Measurements from ENCODE around the gene BMAL2. TPM values are rescaled to one million over a fixed set of nuclear protein-coding genes. Genes with fewer than 3 reads are reported as not detected.

The BMAL2 gene
- total RNA-seq, 4 donors from 2014 or later: 0.63 to 3.2 (median 0.68) TPM

GRCh38 chr12:27347779-27348178, 15.1 kb downstream of the BMAL2 start:
- 57 to 77% methylated on average over 2 of the region's 2 CpGs for WGBS, 2 donors
- Histone ChIP-seq H3K27me3 (no peaks in the 10 kb centered on the region), H3K36me3 (no peaks in the 10 kb centered on the region), H3K4me1 (no peaks in the 10 kb centered on the region), H3K9me3 (no peaks in the 10 kb centered on the region), H3K4me3 (replicated peaks in 1 of 3) (no peak overlapping the region), H3K27ac (no peak overlapping the region)
- intact Hi-C loops (cut with DNase I): no loop called here
- no peak for TF ChIP-seq CTCF (IDR thresholded peaks at IDR 0.05)
- TF ChIP-seq POLR2A (IDR thresholded peaks at IDR 0.05): no peak
- DNase-seq: no peak

- intact Hi-C loops (cut with DNase I): no loop called here
- H3K4me1 ChIP-seq: no peaks in the 10 kb centered on the region
- H3K27me3 ChIP-seq: no peaks in the 10 kb centered on the region
- DNase-seq: no peak
- H3K4me3 ChIP-seq (replicated peaks in 1 of 3): no peak overlapping the region
- H3K27ac ChIP-seq: no peak overlapping the region
- H3K9me3 ChIP-seq: no peaks in the 10 kb centered on the region
- WGBS, 2 donors: 97 to 98% methylated on average over 7 of the region's 7 CpGs
- TF ChIP-seq POLR2A (IDR thresholded peaks at IDR 0.05) (no peak), CTCF (IDR thresholded peaks at IDR 0.05) (no peak)
- no peaks in the 10 kb centered on the region for H3K36me3 ChIP-seq
Observed at GRCh38 chr12:27351476-27351875, 18.8 kb downstream of the BMAL2 start.

GRCh38 chr12:27355486-27355885, 22.9 kb downstream of the BMAL2 start:
- Histone ChIP-seq H3K4me1 (no peaks in the 10 kb centered on the region), H3K27me3 (no peaks in the 10 kb centered on the region), H3K9me3 (no peaks in the 10 kb centered on the region), H3K36me3 (no peaks in the 10 kb centered on the region), H3K4me3 (replicated peaks in 1 of 3) (no peak overlapping the region), H3K27ac (no peak overlapping the region)
- WGBS, 2 donors: 91 to 94% methylated on average over 2 of the region's 2 CpGs
- intact Hi-C loops (cut with DNase I): no loop called here
- DNase-seq: no peak
- TF ChIP-seq CTCF (IDR thresholded peaks at IDR 0.05) (no peak), POLR2A (IDR thresholded peaks at IDR 0.05) (no peak)

- no peaks in the 10 kb centered on the region for H3K9me3 ChIP-seq
- WGBS, 2 donors: 100% methylated on average over 1 of the region's 1 CpG
- H3K4me3 ChIP-seq (replicated peaks in 1 of 3): no peak overlapping the region
- no peak for DNase-seq
- H3K27me3 ChIP-seq: no peaks in the 10 kb centered on the region
- H3K27ac ChIP-seq: no peak overlapping the region
- no peaks in the 10 kb centered on the region for H3K4me1 ChIP-seq
- intact Hi-C loops (cut with DNase I): no loop called here
- TF ChIP-seq CTCF (IDR thresholded peaks at IDR 0.05): no peak
- TF ChIP-seq POLR2A (IDR thresholded peaks at IDR 0.05): no peak
- no peaks in the 10 kb centered on the region for H3K36me3 ChIP-seq
Observed at GRCh38 chr12:27355979-27356378, 23.3 kb downstream of the BMAL2 start.

- DNase-seq: no peak
- Histone ChIP-seq H3K27me3 (no peaks in the 10 kb centered on the region), H3K4me1 (no peaks in the 10 kb centered on the region), H3K27ac (no peak overlapping the region), H3K4me3 (replicated peaks in 1 of 3) (no peak overlapping the region), H3K9me3 (no peaks in the 10 kb centered on the region), H3K36me3 (no peaks in the 10 kb centered on the region)
- intact Hi-C loops (cut with DNase I): no loop called here
- WGBS, 2 donors: 79 to 93% methylated on average over 3 of the region's 3 CpGs
- TF ChIP-seq POLR2A (IDR thresholded peaks at IDR 0.05): no peak
- TF ChIP-seq CTCF (IDR thresholded peaks at IDR 0.05): no peak
Observed at GRCh38 chr12:27359578-27360340, 27.1 kb downstream of the BMAL2 start.

All from thyroid gland (tissue), 4 donors.